HepG2 (cell line): ENCODE data around the gene ALDOA. TPM values are rescaled to one million over a fixed set of nuclear protein-coding genes. Genes with fewer than 3 reads are reported as not detected.
"Not testable (repeated sequence)": the region's sequence is repeated elsewhere in the genome, so short reads cannot be mapped to it uniquely, and the experiment has no call there.

Experiments
- ATAC-seq: fragments of 200-7000 bp; cut with Tn5 transposase; 3 replicates; pipeline ENCODE4 v1.9.1; 2020; ENCODE audit warnings: mild to moderate bottlenecking, moderate library complexity
- BruUV-seq: library from RNA; stranded (reverse); fragments of 400-500 nt; replicated peaks from 2 replicates; lab custom pipeline; 2021; lab: Mats Ljungman, UMichigan
- CTCF ChIA-PET: fragments of 300-600 bp; formaldehyde crosslinking; extraction: SDS; loops from one replicate; lab custom pipeline; 2021; ENCODE audit warnings: low total read pairs, inconsistent platforms, low intra/inter-chr PET ratio; lab: Yijun Ruan, JAX
- POLR2A ChIA-PET: fragments of 350-600 bp; sonication (Branson Sonifier 250); formaldehyde crosslinking; loops from one replicate; lab custom pipeline; 2020; ENCODE audit warnings: antibody characterized with exemption, inconsistent platforms; lab: Yijun Ruan, JAX
- DNase-seq: peaks from one replicate; pipeline ENCODE4 v3.0.0-alpha.2; 2015; ENCODE audit warnings: low spot score
- FAIRE-seq: peaks from 3 replicates; lab custom pipeline; 2011; peaks lifted over from hg19 to GRCh38; lab: Jason Lieb, UNC
- H2AFZ ChIP-seq: one replicate; pipeline ENCODE4 v1.6.1; 2011; ENCODE audit warnings: low read length, inconsistent platforms
- H3K27ac ChIP-seq: fragments of 300-600 bp; 3 replicates; pipeline ENCODE4 v1.8.0; 2011; ENCODE audit warnings: mixed run types, mild to moderate bottlenecking, mixed read lengths, low read length, inconsistent platforms; ENCODE audit not compliant: insufficient read depth; ENCODE audit errors: extremely low read length
- H3K27me3 ChIP-seq, 2 experiments: fragments of 200-600 bp in 1 of 2; 2 replicates in 1 of 2; 3 replicates in 1 of 2; pipeline versions ENCODE4 v1.6.0 to v1.8.0; 2011; ENCODE audit warnings: low read length in 2 of 2, mild to moderate bottlenecking in 2 of 2, moderate library complexity in 2 of 2, inconsistent platforms in 1 of 2; ENCODE audit not compliant: insufficient read depth in 2 of 2, control insufficient read depth in 1 of 2
- H3K36me3 ChIP-seq, 2 experiments: fragments of 200-600 bp in 1 of 2; replicated peaks in 1 of 2; 2 replicates in 1 of 2; 3 replicates in 1 of 2; pipeline versions ENCODE4 v1.5.1 to v1.8.0; 2011; ENCODE audit warnings: low read length in 2 of 2, inconsistent platforms in 1 of 2; ENCODE audit not compliant: insufficient read depth in 2 of 2, control insufficient read depth in 1 of 2
- H3K4me1 ChIP-seq: 2 replicates; pipeline ENCODE4 v1.5.1; 2012; ENCODE audit warnings: low read length, inconsistent platforms; ENCODE audit not compliant: insufficient read depth
- H3K4me2 ChIP-seq: 2 replicates; pipeline ENCODE4 v1.6.0; 2011; ENCODE audit warnings: low read depth, low read length, inconsistent platforms
- H3K4me3 ChIP-seq, 3 experiments: fragments of 200-600 bp in 1 of 3; sonication (generic), shearing (Covaris generic) in 1 of 3; replicated peaks in 1 of 3; 2 replicates each; pipeline ENCODE4 v1.5.1; 2011 to 2016; ENCODE audit warnings: low read length in 3 of 3, inconsistent platforms in 2 of 3, low read depth in 2 of 3, mild to moderate bottlenecking in 2 of 3, control low read depth in 1 of 3, mixed read lengths in 1 of 3; ENCODE audit not compliant: insufficient read depth in 1 of 3
- H3K79me2 ChIP-seq: one replicate; pipeline ENCODE4 v1.6.1; 2011; ENCODE audit warnings: low read length, inconsistent platforms; ENCODE audit not compliant: insufficient read depth
- H3K9ac ChIP-seq: 2 replicates; pipeline ENCODE4 v1.6.0; 2011; ENCODE audit warnings: mild to moderate bottlenecking, low read depth, low read length, inconsistent platforms; ENCODE audit not compliant: insufficient read depth
- H3K9me3 ChIP-seq: 2 replicates; pipeline ENCODE4 v1.5.1; 2012; ENCODE audit warnings: mild to moderate bottlenecking, low read length
- H4K20me1 ChIP-seq: 2 replicates; pipeline ENCODE4 v1.6.0; 2011; ENCODE audit warnings: inconsistent platforms, mild to moderate bottlenecking, low read length, moderate library complexity; ENCODE audit not compliant: insufficient read depth
- CTCF ChIP-seq: sonication (generic); formaldehyde crosslinking; IDR thresholded peaks from 2 replicates; pipeline ENCODE4 v1.5.0; 2020; ENCODE audit warnings: mild to moderate bottlenecking, missing genetic modification reagents, moderate library complexity
- STAG1 ChIP-seq: sonication (generic); formaldehyde crosslinking; IDR thresholded peaks from 2 replicates; pipeline ENCODE4 v1.4.0; 2020; ENCODE audit warnings: missing genetic modification reagents
- ZNF101 ChIP-seq: sonication (generic); formaldehyde crosslinking; IDR thresholded peaks from 2 replicates; pipeline ENCODE4 v1.4.0; 2020; ENCODE audit warnings: mild to moderate bottlenecking, low read depth, missing genetic modification reagents, borderline replicate concordance
- ZNF121 ChIP-seq: sonication (generic); formaldehyde crosslinking; IDR thresholded peaks from 2 replicates; pipeline ENCODE4 v1.5.0; 2020; ENCODE audit warnings: mild to moderate bottlenecking, missing genetic modification reagents
- ZNF75D ChIP-seq: sonication (generic); formaldehyde crosslinking; IDR thresholded peaks from 2 replicates; pipeline ENCODE4 v1.8.1; 2023; ENCODE audit warnings: missing genetic modification reagents, mild to moderate bottlenecking, borderline replicate concordance
- WGBS: methylation state at CpG from one replicate; pipeline ENCODE4 v1.1.6; 2017; ENCODE audit warnings: low lambda C conversion rate; 5-methylcytosine and 5-hydroxymethylcytosine counted together
- in situ Hi-C: cut with HindIII; loops from 2 replicates; pipeline ENCODE4 v1.10.0; 2017; ENCODE audit warnings: low pct_unique_long_range_greater_than_20kb; ENCODE audit not compliant: extremely low pct_ligation_motif_present
- intact Hi-C: fragments of 100-400 bp; cut with micrococcal nuclease; formaldehyde crosslinking; loops from one replicate; pipeline ENCODE4 v1.10.0; 2022; ENCODE audit not compliant: unreplicated experiment
- polyA plus RNA-seq, 8 experiments: library from polyadenylated mRNA; depleted of rRNA in 3 of 8; stranded (reverse) in 7 of 8; unstranded in 1 of 8; fragments of >200 nt; fragmentation: Illumina TruSeq in 4 of 8; extraction: Trizol in 4 of 8; gene quantifications; 2 replicates each; pipeline versions ENCODE4 v1.2.1 to v1.2.3, GENCODE V29; 2011 to 2016; ENCODE audit warnings: low read depth in 4 of 8, missing spikeins in 1 of 8, mixed read lengths in 1 of 8; ENCODE audit not compliant: insufficient read depth in 1 of 8
- total RNA-seq, 5 experiments: library from RNA; depleted of rRNA; stranded (reverse); fragments of >200 nt; fragmentation: Illumina TruSeq; extraction: Trizol; gene quantifications; 2 replicates each; pipeline ENCODE4 v1.2.3, GENCODE V29; 2016; ENCODE audit warnings: low read depth in 1 of 5

Gene ALDOA
- total and polyA plus RNA-seq, 2 of the 13 experiments (the other 11 are each of a cell fraction or from before 2014, with no cell fraction given) = 925 to 1,884 TPM

GRCh38 chr16:30040690-30041089 is 24.9 kb upstream of the ALDOA start:
- POLR2A ChIA-PET, ATAC-seq, H3K4me3 ChIP-seq, H3K9ac ChIP-seq, H4K20me1 ChIP-seq, intact Hi-C loops, H3K9me3 ChIP-seq, H3K36me3 ChIP-seq, BruUV-seq, H3K27ac ChIP-seq, H3K4me2 ChIP-seq, in situ Hi-C loops, H3K79me2 ChIP-seq, DNase-seq, FAIRE-seq, H2AFZ ChIP-seq, CTCF ChIA-PET: not testable (repeated sequence)
- Histone ChIP-seq H3K4me1 (peaks cover 11% of the 10 kb centered on the region), H3K27me3 (peaks cover 0 to 19% of the 10 kb centered on the region in 2 experiments; a peak in 2 of 5 replicates)
- TF ChIP-seq ZNF121 (CRISPR knock-in tag) = peak; percentile 78; the same call in 1 of the 2 replicates
- WGBS = 7% methylated on average over 5 of the region's 5 CpGs

- WGBS = 22% methylated on average over 5 of the region's 5 CpGs
- in situ Hi-C loops = no loop called here
- Histone ChIP-seq H3K36me3 (no peaks in the 10 kb centered on the region), H3K4me2 (no peak overlapping the region), H3K4me1 (peaks cover 22% of the 10 kb centered on the region), H3K9me3 (no peaks in the 10 kb centered on the region), H4K20me1 (no peaks in the 10 kb centered on the region), H3K27ac (no peak overlapping the region), H2AFZ (no peak overlapping the region), H3K4me3 (no peak overlapping the region), H3K9ac (no peak overlapping the region), H3K27me3 (peaks cover 0 to 20% of the 10 kb centered on the region in 2 experiments; a peak in 2 of 5 replicates), H3K79me2 (no peaks in the 10 kb centered on the region)
- BruUV-seq = no TSS peak
- intact Hi-C loops = loop anchor here (1.0 kb wide), 1 partner anchor 50 kb away; no protein-coding TSS in a partner anchor
- ChIA-PET CTCF (interaction anchor here (1.4 to 2.1 kb wide), 2 partner anchors 13 to 50 kb away, joined by 6 to 8 read pairs; partner anchors contain the start of gene TBX6), POLR2A (no interaction called here)
- no peak for FAIRE-seq
- TF ChIP-seq CTCF = peak; percentile 31; the same call in 1 of the 2 replicates
- TF ChIP-seq ZNF75D (CRISPR knock-in tag) = no peak
- TF ChIP-seq ZNF101 (CRISPR knock-in tag) = no peak
- peak; percentile 32 for TF ChIP-seq STAG1 (CRISPR knock-in tag)
- DNase-seq = no peak
- ATAC-seq = no peak
Observed at GRCh38 chr16:30041841-30042240, 23.7 kb upstream of the ALDOA start.
